ENCODE results near the gene PDZD8. TPM values are rescaled to one million over a fixed set of nuclear protein-coding genes. Genes with fewer than 3 reads are reported as not detected.

The PDZD8 gene
- total RNA-seq, 1 donor from 2014 or later, result 31.3 TPM

DNA sequence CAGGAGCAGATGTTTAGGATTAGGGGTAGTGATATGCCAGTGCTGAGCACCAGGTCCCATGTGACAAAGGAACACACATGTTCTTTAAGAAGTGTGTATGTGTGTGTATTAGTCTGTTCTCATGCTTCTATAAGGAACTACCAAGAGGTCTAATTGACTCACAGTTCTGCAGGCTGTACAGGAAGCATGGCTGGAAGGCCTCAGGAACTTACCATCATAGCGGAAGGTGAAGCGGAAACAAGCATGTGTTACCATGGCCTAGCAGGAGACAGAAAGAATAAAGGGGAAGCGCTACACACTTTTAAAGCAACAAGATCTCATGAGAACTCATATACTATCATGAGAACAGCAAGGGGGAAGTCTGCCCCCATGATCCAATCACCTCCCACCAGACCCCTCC lies 22.8 kb upstream of the PDZD8 start:
- no peaks in the 10 kb centered on the region for H4K20me1 ChIP-seq (ENCODE audit: insufficient read depth, low read length)
- Mint-ChIP-seq H3K27ac (ENCODE audit: unreplicated experiment) (no peak overlapping the region), H3K4me1 (ENCODE audit: low read depth, unreplicated experiment) (peaks cover 2% of the 10 kb centered on the region), H3K9me3 (ENCODE audit: unreplicated experiment) (peaks cover 2% of the 10 kb centered on the region), H3K4me3 (ENCODE audit: unreplicated experiment) (no peak overlapping the region), H3K36me3 (ENCODE audit: low read depth, unreplicated experiment) (no peaks in the 10 kb centered on the region), H3K27me3 (ENCODE audit: low read depth, unreplicated experiment) (peaks cover 2% of the 10 kb centered on the region)
- FAIRE-seq (no peak), DNase-seq (ENCODE audit: low read depth) (no peak)
- no peaks in the 10 kb centered on the region for H3K9me3 ChIP-seq (ENCODE audit: insufficient read depth, low read depth, low read length)
- H3K27me3 ChIP-seq (ENCODE audit: insufficient read depth, low read length), result no peaks in the 10 kb centered on the region
- H3K4me3 ChIP-seq (ENCODE audit: insufficient read depth, low read depth, low read length), result no peak overlapping the region
- no peak overlapping the region for H3K27ac ChIP-seq (ENCODE audit: low read depth, low read length)
- H3K4me1 ChIP-seq (ENCODE audit: insufficient read depth, low read length), result no peaks in the 10 kb centered on the region
- H3K36me3 ChIP-seq (ENCODE audit: insufficient read depth, low read length), result no peaks in the 10 kb centered on the region
- H3K79me2 ChIP-seq (ENCODE audit: insufficient read depth, low read length), result no peaks in the 10 kb centered on the region
- H3K9ac ChIP-seq (ENCODE audit: low read length), result no peak overlapping the region
- no peak overlapping the region for H2AFZ ChIP-seq (ENCODE audit: low read depth, low read length)
- no peak overlapping the region for H3K4me2 ChIP-seq (ENCODE audit: low read length)
- TF ChIP-seq, protein P1, sequence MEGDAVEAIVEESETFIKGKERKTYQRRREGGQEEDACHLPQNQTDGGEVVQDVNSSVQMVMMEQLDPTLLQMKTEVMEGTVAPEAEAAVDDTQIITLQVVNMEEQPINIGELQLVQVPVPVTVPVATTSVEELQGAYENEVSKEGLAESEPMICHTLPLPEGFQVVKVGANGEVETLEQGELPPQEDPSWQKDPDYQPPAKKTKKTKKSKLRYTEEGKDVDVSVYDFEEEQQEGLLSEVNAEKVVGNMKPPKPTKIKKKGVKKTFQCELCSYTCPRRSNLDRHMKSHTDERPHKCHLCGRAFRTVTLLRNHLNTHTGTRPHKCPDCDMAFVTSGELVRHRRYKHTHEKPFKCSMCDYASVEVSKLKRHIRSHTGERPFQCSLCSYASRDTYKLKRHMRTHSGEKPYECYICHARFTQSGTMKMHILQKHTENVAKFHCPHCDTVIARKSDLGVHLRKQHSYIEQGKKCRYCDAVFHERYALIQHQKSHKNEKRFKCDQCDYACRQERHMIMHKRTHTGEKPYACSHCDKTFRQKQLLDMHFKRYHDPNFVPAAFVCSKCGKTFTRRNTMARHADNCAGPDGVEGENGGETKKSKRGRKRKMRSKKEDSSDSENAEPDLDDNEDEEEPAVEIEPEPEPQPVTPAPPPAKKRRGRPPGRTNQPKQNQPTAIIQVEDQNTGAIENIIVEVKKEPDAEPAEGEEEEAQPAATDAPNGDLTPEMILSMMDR (IDR thresholded peaks at IDR 0.05; ENCODE audit: insufficient read depth, low read depth, low read length), result no peak
- TF ChIP-seq EZH2 (IDR thresholded peaks at IDR 0.05; ENCODE audit: insufficient read depth, low read length), result no peak

DNA sequence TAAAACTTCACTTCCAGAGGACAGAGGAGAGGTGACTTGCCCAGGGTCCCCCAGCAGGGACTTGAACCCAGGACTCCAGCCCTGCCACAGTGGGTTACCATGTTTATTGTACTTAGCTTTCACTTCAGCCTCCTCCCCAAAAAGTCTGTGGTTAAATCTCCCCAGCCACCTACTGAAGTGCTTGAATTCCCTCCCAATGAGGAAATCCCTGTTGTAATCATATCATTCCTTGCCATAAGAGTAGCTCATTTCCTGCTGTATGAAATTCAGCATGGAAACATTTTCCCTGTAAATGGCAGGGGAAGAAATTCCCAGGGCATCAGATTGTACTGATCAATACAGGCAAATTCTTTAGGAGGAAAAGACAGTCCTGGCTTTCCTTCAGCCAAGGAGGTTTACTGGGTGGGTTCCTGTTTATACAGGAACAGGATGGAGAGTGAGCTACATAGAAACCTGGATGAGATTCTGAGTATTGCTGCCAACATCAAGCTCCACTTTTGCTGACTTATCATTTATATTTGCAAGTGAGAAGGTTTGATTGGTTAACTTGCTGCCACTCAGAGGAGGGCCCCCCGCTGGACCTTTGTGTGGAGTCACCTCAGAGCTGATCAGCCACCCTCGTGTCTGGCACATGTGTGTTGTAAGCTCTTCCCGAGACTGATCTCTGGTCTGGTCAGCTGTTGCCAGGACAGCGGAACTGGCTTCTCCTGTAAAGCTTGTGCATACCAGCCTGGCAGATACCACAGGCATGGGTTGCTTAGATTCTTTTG lies 16.4 kb upstream of the PDZD8 start:
- Mint-ChIP-seq H3K4me3 (ENCODE audit: unreplicated experiment) (no peak overlapping the region), H3K9me3 (ENCODE audit: unreplicated experiment) (no peaks in the 10 kb centered on the region), H3K27me3 (ENCODE audit: low read depth, unreplicated experiment) (peaks cover 28% of the 10 kb centered on the region), H3K36me3 (ENCODE audit: low read depth, unreplicated experiment) (no peaks in the 10 kb centered on the region), H3K27ac (ENCODE audit: unreplicated experiment) (peak overlapping the region; percentile 85), H3K4me1 (ENCODE audit: low read depth, unreplicated experiment) (peaks cover 20% of the 10 kb centered on the region)
- no peaks in the 10 kb centered on the region for H3K79me2 ChIP-seq (ENCODE audit: insufficient read depth, low read length)
- FAIRE-seq (no peak), DNase-seq (ENCODE audit: low read depth) (peak; percentile 77)
- no peak for TF ChIP-seq EZH2 (IDR thresholded peaks at IDR 0.05; ENCODE audit: insufficient read depth, low read length)
- TF ChIP-seq, protein P1 (IDR thresholded peaks at IDR 0.05; ENCODE audit: insufficient read depth, low read depth, low read length), result no peak
- H2AFZ ChIP-seq (ENCODE audit: low read depth, low read length), result peak overlapping the region; percentile 17
- H3K4me3 ChIP-seq (ENCODE audit: insufficient read depth, low read depth, low read length), result no peak overlapping the region
- H4K20me1 ChIP-seq (ENCODE audit: insufficient read depth, low read length), result no peaks in the 10 kb centered on the region
- no peak overlapping the region for H3K9ac ChIP-seq (ENCODE audit: low read length)
- no peaks in the 10 kb centered on the region for H3K9me3 ChIP-seq (ENCODE audit: insufficient read depth, low read depth, low read length)
- H3K36me3 ChIP-seq (ENCODE audit: insufficient read depth, low read length), result no peaks in the 10 kb centered on the region
- peak overlapping the region; percentile 2 for H3K4me2 ChIP-seq (ENCODE audit: low read length)
- H3K27me3 ChIP-seq (ENCODE audit: insufficient read depth, low read length), result peaks cover 12% of the 10 kb centered on the region
- peaks cover 5% of the 10 kb centered on the region for H3K4me1 ChIP-seq (ENCODE audit: insufficient read depth, low read length)
- H3K27ac ChIP-seq (ENCODE audit: low read depth, low read length), result no peak overlapping the region

DNA sequence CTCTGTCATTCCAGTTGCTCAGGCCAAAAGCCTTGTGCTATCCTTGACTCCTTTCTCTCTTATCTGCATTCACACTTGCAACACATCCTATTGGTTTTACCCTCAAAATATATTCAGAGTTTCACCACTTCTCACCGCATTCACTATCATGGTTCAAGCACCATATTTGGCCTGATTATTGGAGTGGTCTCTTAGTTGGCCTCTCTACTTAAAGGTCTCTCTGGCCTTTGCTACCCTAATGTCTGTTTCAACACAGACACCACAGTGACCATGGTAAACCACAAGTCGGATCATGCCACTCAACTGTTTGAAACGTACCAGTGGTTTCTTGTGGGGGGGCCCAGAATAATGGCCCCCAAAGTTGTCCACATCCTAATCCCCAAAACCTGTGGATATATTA lies 15.2 kb upstream of the PDZD8 start:
- Histone ChIP-seq H2AFZ (ENCODE audit: low read depth, low read length) (no peak overlapping the region), H3K4me3 (ENCODE audit: insufficient read depth, low read depth, low read length) (no peak overlapping the region), H3K4me2 (ENCODE audit: low read length) (no peak overlapping the region), H3K79me2 (ENCODE audit: insufficient read depth, low read length) (no peaks in the 10 kb centered on the region), H3K4me1 (ENCODE audit: insufficient read depth, low read length) (peaks cover 5% of the 10 kb centered on the region), H3K27ac (ENCODE audit: low read depth, low read length) (no peak overlapping the region), H3K9me3 (ENCODE audit: insufficient read depth, low read depth, low read length) (no peaks in the 10 kb centered on the region), H4K20me1 (ENCODE audit: insufficient read depth, low read length) (no peaks in the 10 kb centered on the region), H3K9ac (ENCODE audit: low read length) (no peak overlapping the region), H3K27me3 (ENCODE audit: insufficient read depth, low read length) (peaks cover 13% of the 10 kb centered on the region), H3K36me3 (ENCODE audit: insufficient read depth, low read length) (no peaks in the 10 kb centered on the region)
- FAIRE-seq (no peak), DNase-seq (ENCODE audit: low read depth) (no peak)
- no peaks in the 10 kb centered on the region for H3K36me3 Mint-ChIP-seq (ENCODE audit: low read depth, unreplicated experiment)
- H3K27ac Mint-ChIP-seq (ENCODE audit: unreplicated experiment), result no peak overlapping the region
- no peaks in the 10 kb centered on the region for H3K9me3 Mint-ChIP-seq (ENCODE audit: unreplicated experiment)
- TF ChIP-seq, protein P1 (IDR thresholded peaks at IDR 0.05; ENCODE audit: insufficient read depth, low read depth, low read length), result no peak
- no peak for TF ChIP-seq EZH2 (IDR thresholded peaks at IDR 0.05; ENCODE audit: insufficient read depth, low read length)
- H3K4me3 Mint-ChIP-seq (ENCODE audit: unreplicated experiment), result no peak overlapping the region
- peaks cover 35% of the 10 kb centered on the region for H3K27me3 Mint-ChIP-seq (ENCODE audit: low read depth, unreplicated experiment)
- peaks cover 20% of the 10 kb centered on the region for H3K4me1 Mint-ChIP-seq (ENCODE audit: low read depth, unreplicated experiment)
